ENCODE results near the gene TRMT1L. TPM values are rescaled to one million over a fixed set of nuclear protein-coding genes. Genes with fewer than 3 reads are reported as not detected.

The TRMT1L gene
- total and polyA plus RNA-seq, 10 of the 15 experiments (the other 5 are each of a cell fraction or from before 2014, with no cell fraction given), result 3.5 to 35.2 (median 16.9) TPM

GRCh38 chr1:185156288-185156853 lies 382 bp downstream of the TRMT1L start (continued):
- TF ChIP-seq RELA (IDR thresholded peaks at IDR 0.05; ENCODE audit: borderline replicate concordance, partially characterized antibody), result peak; percentile 28
- no peak for TF ChIP-seq ZNF274 (IDR thresholded peaks at IDR 0.05; ENCODE audit: insufficient read depth, insufficient read length)
- TF ChIP-seq NR2C2 (IDR thresholded peaks at IDR 0.05; ENCODE audit: borderline replicate concordance, control insufficient read depth, insufficient read length, low read depth), result no peak
- TF ChIP-seq ZNF622 (IDR thresholded peaks at IDR 0.05), result no peak
- no peak for TF ChIP-seq CHD4 (IDR thresholded peaks at IDR 0.05)
- TF ChIP-seq IRF3 (IDR thresholded peaks at IDR 0.05), result no peak
- no peak for TF ChIP-seq MAX (IDR thresholded peaks at IDR 0.05; ENCODE audit: low read depth, low read length)
- TF ChIP-seq PRDM15 (CRISPR knock-in tag; IDR thresholded peaks at IDR 0.05), result no peak
- peak; percentile 30; the same call in 1 of the 2 replicates for TF ChIP-seq RB1 (IDR thresholded peaks at IDR 0.05; ENCODE audit: borderline replicate concordance)
- 0 out of 2 replicates have a peak, but pooled peaks have one; percentile 39 for TF ChIP-seq BACH1 (IDR thresholded peaks at IDR 0.05; ENCODE audit: borderline replicate concordance)
- TF ChIP-seq SUZ12 (IDR thresholded peaks at IDR 0.05; ENCODE audit: unreplicated experiment), result no peak
- peak; percentile 42; the same call in 1 of the 2 replicates for TF ChIP-seq NR2F1 (conservative IDR thresholded peaks at IDR 0.05)
- no peak for TF ChIP-seq PKNOX1 (IDR thresholded peaks at IDR 0.05)
- TF ChIP-seq EED (IDR thresholded peaks at IDR 0.05; ENCODE audit: low read depth), result no peak; the same call in 1 of the 2 replicates
- 0 out of 2 replicates have a peak, but pooled peaks have one; percentile 65 for TF ChIP-seq LARP7 (IDR thresholded peaks at IDR 0.05)
- TF ChIP-seq MYB (IDR thresholded peaks at IDR 0.05; ENCODE audit: borderline replicate concordance, low read depth, low read length), result no peak
- TF ChIP-seq YBX1 (IDR thresholded peaks at IDR 0.05), result no peak
- TF ChIP-seq IRF5 (IDR thresholded peaks at IDR 0.05; ENCODE audit: borderline replicate concordance), result no peak
- TF ChIP-seq YY1 (IDR thresholded peaks at IDR 0.05; ENCODE audit: low read depth, low read length), result peak; percentile 84
- TF ChIP-seq USF2 (IDR thresholded peaks at IDR 0.05; ENCODE audit: borderline replicate concordance, low read depth, low read length), result no peak
- TF ChIP-seq FOXM1 (IDR thresholded peaks at IDR 0.05; ENCODE audit: low read depth, low read length), result no peak
- TF ChIP-seq KLF5 (IDR thresholded peaks at IDR 0.05; ENCODE audit: partially characterized antibody), result no peak
- TF ChIP-seq BMI1 (IDR thresholded peaks at IDR 0.05; ENCODE audit: borderline replicate concordance), result no peak
- no peak for TF ChIP-seq RUNX3 (IDR thresholded peaks at IDR 0.05; ENCODE audit: low read length)
